NCI-H1105 (cell line): ENCODE results near the gene SERPINE1.

Experiments used
- DNase-seq: peaks from one replicate; lab custom pipeline; 2025; lab: John Stamatoyannopoulos, UW

The SERPINE1 gene

GRCh38 chr7:101170617-101171441, 43.9 kb downstream of the SERPINE1 start:
- DNase-seq: no peak

DNA sequence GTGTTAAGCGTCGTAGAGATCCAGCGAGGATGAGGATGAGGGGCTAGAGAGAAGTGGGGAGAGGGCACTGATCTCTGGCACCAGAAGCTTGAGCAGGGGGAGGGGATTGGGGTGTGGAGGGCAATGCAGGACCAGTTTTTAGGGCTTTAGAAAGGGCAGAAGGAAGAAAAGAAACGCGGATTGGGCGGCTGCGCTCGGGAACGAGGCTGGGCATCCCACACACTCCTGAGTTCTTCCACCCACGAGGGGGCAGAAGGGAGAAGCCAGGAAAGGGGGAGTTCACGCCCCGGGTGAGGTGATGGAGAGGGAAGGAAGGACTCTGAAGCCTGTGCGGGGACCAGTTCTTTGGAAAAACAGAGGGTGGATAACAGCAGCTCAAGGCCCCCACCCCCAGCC, 44.5 kb downstream of the SERPINE1 start:
- DNase-seq: no peak

DNA sequence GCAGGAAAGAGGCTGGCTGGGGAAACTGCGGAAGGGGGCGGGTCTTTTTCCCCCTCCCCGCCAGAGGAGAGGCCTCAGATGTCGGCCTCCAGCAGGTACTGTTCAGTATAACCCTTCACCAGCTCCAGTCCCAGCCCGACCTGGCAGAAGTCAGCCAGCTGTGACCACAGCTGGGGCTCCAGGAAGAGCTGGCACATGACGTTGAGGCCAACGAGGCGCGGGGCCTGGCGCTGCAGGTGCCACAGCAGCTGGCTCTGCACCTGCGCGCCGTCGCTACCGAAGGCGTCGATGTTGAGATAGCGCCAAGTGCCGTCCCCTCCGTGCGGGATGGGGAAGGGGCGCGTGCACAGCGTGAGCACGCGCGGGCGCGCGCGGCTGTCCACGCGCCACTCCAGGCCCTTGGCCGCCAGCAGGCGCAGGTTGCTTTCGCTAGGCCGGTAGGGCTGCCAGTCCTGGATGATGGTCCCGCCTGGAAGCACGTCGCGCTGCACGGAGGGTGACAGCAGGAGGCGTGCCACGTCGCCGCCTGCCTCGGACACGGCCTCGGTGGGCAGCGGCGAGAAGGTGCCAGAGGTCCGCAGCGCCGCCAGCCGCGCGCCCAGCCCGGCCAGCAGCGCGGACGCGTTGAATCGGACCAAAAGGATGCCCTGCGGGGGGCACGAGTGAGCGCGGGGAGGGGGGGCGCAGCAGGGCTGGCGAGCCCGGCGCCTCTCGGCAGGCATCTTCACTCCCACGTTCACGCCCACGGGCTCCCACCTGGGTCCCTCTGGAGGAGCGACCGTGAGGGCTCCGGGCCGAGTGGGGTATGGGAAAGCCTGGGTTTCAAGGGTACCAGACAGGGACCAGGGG, 45.3 kb downstream of the SERPINE1 start:
- peak; percentile 80 for DNase-seq

GRCh38 chr7:101172854-101173751, 46.2 kb downstream of the SERPINE1 start:
- peak; percentile 84 for DNase-seq

DNA sequence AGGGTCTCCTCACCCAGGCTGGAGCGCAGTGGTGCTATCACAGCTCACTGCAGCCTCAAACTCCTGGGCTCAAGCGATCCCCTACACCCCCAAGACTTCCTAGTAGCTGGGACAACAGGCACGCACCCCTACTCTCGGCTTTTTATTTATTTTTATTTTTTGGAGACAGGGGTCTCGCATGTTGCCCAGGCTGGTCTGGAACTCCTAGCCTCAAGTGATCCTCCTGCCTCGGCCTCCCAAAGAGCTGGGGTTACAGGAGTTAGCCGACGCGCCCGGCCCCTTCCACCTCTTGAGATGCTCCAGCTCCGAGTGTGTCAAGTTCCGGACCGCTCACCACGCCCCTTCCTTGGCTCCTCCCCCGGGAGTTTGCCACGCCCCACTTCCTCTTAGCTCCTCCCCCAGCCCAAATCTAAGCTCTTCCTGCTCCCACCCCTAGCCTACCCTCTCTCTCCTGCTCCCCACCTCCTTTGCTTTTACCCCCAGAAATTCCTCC, 46.9 kb downstream of the SERPINE1 start:
- peak; percentile 37 for DNase-seq

DNA sequence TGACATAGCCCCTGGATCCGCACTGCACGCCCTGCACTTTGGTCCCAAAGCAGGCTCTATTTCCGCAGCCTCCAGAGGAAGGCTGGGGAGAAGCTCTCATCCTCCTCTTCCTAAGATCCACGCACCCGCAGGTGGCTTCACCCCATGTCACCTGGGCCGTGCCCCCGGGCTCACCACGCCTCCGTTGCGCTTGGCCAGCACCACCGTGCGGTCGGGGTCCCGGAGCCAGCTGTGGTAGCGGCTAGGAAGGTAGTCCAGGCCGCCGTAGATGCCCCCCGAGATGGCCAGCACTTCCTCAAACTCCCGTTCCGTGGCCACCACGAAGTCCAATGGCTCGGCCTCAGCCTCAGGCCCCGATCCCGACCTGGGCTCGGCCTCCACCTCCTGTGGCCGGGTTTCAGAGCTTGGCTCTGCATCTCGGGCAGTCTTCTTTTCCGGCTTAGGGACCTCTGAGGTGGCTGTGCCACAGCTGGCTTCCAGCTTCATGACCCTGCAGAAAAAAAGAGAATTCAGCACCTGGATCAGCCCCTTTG, 47.5 kb downstream of the SERPINE1 start:
- DNase-seq: no peak

DNA sequence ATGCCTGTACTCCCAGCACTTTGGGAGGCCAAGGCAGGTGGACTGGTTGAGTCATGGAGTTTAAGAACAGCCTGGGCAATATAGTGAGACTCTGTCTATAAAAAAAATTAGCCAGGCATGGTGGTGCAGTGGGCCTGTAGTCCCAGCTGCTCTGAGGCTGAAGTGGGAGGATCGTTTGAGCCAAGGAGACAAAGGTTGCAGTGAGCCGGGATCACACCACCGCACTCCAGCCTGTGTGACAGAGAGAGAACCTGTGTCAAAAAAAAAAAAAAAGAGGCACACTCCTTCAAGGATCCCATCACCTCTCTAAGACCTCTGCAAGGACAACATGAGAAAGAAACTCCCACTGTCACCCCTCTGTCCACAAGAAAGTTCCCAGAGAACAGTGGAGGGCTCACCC, 48.8 kb downstream of the SERPINE1 start:
- no peak for DNase-seq

- no peak for DNase-seq
Measured at GRCh38 chr7:101177644-101178043, 50.7 kb downstream of the SERPINE1 start.

- DNase-seq: peak; percentile 37
Measured at GRCh38 chr7:101179117-101179516, 52.2 kb downstream of the SERPINE1 start.

- no peak for DNase-seq
Measured at GRCh38 chr7:101179713-101180112, 52.8 kb downstream of the SERPINE1 start.

GRCh38 chr7:101180130-101180755, 53.3 kb downstream of the SERPINE1 start, which contains the start of gene NAT16:
Gene NAT16 (minus strand): TSS chr7:101180293. CDS start chr7:101174807, 5,486 bp downstream.
- DNase-seq: no peak

DNA sequence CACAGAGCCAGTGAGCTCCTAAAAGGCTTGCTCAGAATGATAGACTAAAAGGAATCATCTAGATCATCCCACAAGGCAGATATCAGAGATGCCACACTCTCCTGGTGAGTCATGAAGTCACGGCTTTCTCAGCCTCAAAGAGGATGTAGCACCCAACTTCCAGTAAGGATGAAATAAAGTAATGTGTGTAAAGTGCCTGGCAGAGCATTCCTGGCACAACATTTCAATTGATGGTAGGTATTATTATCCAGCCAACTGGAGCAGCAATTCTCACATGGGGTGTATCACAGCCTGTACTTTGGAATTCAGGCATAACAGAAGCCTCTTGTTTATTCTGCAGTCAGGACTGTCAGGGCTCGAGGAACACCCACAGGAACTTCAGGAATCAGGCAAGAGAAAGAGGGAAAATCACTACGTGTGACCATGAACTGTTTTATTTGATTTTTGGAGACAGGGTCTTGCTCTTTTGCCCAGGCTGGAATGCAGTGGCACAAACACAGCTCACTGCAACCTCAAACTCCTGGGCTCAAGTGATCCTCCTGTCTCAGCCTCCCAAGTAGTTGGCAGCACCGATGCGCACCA, 58.4 kb downstream of the SERPINE1 start:
- no peak for DNase-seq

DNA sequence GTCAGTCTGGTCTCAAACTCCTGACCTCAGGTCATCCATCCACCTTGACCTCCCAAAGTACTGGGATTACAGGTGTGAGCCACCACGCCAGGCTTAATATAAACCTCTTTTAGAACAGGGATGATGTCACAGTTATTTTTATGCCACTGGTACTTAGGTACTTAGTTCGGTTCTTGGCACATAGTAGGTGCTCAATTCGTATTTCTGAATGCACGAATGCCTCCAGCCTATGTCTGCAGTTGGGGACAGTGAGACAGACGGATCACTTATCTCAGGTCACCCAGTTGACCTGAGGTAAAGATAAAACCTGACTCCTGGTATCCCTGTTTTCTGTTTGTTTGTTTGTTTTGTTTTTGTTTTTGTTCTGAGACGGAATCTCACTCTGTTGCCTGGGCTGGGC, 59.3 kb downstream of the SERPINE1 start:
- DNase-seq: no peak

DNA sequence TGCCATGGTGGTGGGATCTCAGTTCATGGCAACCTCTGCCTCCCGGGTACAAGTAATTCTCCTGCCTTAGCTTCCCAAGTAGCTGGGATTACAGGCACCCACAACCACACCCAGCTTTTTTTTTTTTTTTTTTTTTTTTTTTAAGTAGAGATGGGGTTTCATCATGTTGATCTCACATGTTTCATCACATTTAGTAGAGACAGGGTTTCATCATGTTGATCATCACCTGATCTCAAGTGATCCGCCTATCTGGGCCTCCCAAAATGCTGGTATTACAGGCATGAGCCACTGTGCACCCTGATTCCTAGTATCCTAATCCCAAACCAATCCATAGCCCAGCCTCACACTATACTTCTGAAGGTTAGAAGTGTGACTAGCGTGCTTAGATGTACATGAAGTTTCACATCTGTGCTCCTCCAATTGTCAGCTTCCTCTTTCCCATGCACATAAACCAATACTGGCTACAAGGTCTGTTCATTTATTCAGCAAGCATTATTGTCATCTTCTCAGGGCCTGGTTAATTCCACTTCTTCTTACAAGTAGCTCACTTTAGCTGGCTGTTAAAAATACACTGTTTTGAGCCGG, 60.0 kb downstream of the SERPINE1 start:
- DNase-seq: no peak
